ENCODE measurements around the gene SHLD1.
A peak's percentile ranks its signal among the peaks of the same experiment; 100 is the strongest.

SHLD1 gene

GRCh38 chr20:5859608-5860007 is 109.4 kb downstream of the SHLD1 start:
- DNase-seq = no peak

DNA sequence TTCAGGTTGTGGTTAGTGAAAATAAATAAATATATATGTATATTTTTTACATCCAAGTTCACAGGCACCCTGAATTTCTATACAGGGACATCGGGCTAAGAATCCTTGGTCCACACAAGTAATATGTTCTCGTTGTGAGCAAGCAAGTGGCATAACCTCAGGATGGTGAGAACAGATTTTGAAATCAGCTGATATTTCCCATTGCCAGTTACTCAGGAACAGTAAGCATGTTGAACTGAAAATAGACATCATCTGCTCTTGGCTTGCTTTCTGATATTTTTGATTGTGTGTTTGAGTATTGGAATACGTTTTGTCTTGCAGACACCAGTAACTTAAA is 112.5 kb downstream of the SHLD1 start:
- DNase-seq = no peak

GRCh38 chr20:5863040-5863833 is 113.0 kb downstream of the SHLD1 start:
- peak; percentile 29 for DNase-seq

DNA sequence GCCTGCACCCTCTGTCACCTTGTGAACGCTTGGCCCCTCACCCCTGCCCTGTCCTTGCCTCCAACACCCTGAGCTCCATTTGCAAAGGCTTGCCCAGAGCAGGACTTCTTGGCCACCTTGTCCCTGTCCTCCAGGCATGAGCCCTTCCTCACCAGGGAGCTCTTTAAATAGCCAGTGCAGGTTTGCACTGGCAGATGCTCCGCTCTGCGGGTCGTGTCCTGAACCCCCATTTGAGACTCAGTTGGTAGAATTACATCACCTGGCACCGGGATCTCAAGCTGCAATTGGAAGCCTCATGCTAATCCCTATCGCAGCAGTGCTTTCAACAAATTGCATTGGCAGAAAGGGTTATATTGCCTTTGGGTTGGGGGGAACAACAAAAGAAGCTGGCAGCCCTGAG is 114.2 kb downstream of the SHLD1 start:
- DNase-seq = no peak

- no peak for DNase-seq
Measured at GRCh38 chr20:5864873-5865587, 114.8 kb downstream of the SHLD1 start.

- DNase-seq = no peak
Measured at GRCh38 chr20:5865604-5866003, 115.4 kb downstream of the SHLD1 start.

- no peak for DNase-seq
Measured at GRCh38 chr20:5870568-5870981, 120.4 kb downstream of the SHLD1 start.

- DNase-seq = no peak
Measured at GRCh38 chr20:5871459-5872410, 121.5 kb downstream of the SHLD1 start.

DNA sequence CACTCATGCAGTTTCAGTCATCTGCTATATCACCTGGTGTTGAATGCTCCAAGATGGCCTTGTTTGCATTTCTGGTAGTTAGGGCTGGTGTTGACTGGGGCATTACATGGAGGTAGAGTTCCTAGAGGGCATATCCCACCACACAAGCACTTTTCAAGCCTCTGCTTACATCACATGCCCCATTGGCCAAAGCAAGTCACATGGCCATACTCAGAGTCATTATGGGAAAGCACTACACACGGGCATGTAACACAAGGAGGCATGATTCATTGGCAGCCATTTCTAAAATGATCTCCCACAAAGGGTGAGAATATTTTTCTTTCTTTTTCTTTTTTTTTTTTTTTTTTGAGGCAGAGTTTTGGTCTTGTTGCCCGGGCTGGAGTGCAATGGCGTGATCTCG is 126.9 kb downstream of the SHLD1 start:
- DNase-seq = no peak

GRCh38 chr20:5880326-5880725 is 130.1 kb downstream of the SHLD1 start:
- DNase-seq = no peak

GRCh38 chr20:5881703-5882102 is 131.5 kb downstream of the SHLD1 start:
- no peak for DNase-seq

- DNase-seq = no peak
Measured at GRCh38 chr20:5882166-5882565, 132.0 kb downstream of the SHLD1 start.

GRCh38 chr20:5884465-5885335 is 134.5 kb downstream of the SHLD1 start:
- DNase-seq = no peak

DNA sequence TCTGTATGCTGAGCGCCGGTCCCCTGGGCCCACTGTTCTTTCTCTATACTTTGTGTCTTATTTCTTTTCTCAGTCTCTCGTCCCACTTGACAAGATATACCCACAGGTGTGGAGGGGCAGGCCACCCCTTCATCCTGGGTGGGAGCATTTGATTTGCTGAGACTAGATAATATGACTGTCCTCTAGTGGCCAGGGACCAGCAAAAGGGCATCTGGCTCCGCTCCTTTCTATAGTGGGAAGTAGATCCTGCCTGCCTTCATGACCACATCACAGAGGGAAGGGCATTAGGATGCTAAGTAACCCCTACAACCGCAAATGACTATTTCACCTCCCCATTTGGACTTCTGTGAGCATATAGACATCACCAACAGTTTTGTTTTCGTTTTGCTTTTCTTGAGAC is 135.7 kb downstream of the SHLD1 start:
- DNase-seq = no peak

- no peak for DNase-seq
Measured at GRCh38 chr20:5886788-5887187, 136.6 kb downstream of the SHLD1 start.

- DNase-seq = no peak
Measured at GRCh38 chr20:5887386-5887785, 137.2 kb downstream of the SHLD1 start.

DNA sequence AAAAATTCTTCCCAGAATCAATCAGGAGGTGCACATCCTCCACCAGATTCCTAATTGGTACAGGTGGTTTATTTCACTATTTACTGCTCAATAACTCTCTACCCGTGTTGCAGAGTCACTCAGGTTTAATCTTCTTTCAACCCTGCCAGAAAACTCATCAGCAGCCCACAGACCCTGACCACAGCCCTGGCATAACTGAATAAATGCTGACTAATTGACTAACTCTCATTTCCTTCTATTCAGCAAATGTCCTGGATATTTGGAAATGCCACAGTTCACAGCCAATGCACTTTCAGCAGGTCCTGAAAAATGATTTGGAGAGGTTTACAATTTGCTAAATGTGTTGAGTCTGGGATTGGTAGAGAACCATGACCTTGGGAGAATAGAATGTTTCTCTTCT is 137.8 kb downstream of the SHLD1 start:
- no peak for DNase-seq

GRCh38 chr20:5890773-5891441 is 140.7 kb downstream of the SHLD1 start:
- DNase-seq = no peak

- no peak for DNase-seq
Measured at GRCh38 chr20:5893052-5893451, 142.9 kb downstream of the SHLD1 start.

DNA sequence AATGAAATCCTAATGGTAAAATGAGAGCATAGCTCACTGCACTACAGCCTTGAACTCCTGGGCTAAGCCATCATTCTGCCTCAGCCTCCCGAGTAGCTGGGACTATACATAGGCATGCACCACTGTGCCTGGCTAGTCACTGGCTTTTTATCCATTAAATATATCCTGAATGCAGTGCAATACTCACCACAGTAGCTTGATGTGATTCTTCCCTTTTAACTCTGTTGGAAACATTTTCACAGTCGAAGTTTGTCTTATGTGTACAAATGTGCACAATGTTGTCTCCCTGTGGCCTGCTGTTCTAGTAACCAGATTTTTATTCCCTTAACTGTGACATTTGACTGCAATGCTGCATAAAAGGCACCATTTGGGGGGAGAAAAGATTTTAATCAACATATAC is 143.4 kb downstream of the SHLD1 start:
- DNase-seq = no peak

DNA sequence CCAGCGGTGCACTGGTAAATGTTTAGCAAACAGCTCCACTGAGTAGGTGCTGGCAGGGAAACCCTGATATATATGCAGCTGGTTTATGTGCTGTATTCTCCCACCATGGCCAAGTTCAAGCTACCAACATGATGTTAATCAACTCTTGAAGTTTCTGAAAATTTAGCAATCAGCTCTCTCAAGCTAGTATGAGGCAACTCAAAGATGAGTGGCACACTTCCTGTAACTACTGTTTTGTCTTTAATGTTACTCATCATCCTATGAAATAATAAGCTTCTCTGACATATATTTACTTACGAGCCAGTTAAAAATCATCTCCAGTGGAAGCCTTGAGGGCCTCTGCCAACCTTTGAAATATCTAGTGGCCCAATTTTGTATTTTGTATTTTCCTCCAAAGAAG is 145.4 kb downstream of the SHLD1 start:
- no peak for DNase-seq

DNA sequence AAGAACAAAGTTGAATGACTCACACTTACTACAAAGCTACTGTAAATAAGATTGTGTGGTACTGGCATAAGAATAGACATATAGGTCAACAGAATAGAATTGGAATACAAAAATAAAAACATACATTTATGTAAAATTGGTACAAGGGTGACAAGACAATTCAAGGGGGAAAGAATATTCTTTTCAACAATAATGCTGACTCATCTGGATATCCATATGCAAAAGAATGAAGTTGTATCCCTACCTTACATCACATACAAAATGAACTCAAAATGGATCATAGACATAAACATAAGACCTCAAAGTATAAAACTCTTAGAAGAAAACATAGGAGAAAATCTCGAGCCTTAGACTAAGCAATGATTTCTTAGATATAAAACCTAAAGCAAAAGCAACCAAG is 149.2 kb downstream of the SHLD1 start:
- DNase-seq = no peak
